HL-60/S4 (cell line): ENCODE data around the gene POFUT1.
"Not testable (repeated sequence)": the region's sequence is repeated elsewhere in the genome, so short reads cannot be mapped to it uniquely, and the experiment has no call there.

Source experiments
- in situ Hi-C: fragments of 300-500 bp; cut with MboI; formaldehyde crosslinking; loops from 2 replicates; pipeline ENCODE4 v1.14.3; 2022; ENCODE audit warnings: low sequenced_read_pairs

POFUT1 gene

DNA sequence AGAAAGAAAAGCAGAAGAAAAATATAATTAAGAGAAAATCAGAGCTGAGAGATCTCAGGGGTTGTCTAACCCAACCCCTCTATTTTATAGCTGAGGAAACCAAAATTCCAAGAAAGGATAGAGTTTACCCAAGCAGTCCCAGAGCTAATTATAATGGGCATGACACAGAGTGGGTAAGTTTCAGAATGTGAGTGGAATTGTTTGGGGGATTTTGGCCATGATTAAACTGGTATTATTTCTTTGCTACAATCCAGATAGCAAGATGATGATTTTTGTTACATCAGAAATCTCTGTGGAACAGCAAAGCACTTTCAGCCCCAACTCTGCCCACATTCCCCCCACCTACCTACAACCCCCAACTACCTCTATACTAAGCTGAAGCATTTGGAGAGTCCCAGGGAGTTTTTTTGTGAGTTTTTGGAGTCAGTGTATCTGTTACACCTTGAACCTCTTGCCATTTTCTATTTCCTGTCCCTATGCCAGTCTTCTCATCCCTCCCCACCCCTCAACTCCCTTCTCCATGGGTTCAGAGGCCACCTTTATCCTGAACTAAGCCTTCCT is 24.7 kb downstream of the POFUT1 start:
- in situ Hi-C loops: no loop called here

GRCh38 chr20:32233286-32233685 is 25.6 kb downstream of the POFUT1 start:
- in situ Hi-C loops: no loop called here

- in situ Hi-C loops: no loop called here
Observed at GRCh38 chr20:32234135-32234808, 26.6 kb downstream of the POFUT1 start.

DNA sequence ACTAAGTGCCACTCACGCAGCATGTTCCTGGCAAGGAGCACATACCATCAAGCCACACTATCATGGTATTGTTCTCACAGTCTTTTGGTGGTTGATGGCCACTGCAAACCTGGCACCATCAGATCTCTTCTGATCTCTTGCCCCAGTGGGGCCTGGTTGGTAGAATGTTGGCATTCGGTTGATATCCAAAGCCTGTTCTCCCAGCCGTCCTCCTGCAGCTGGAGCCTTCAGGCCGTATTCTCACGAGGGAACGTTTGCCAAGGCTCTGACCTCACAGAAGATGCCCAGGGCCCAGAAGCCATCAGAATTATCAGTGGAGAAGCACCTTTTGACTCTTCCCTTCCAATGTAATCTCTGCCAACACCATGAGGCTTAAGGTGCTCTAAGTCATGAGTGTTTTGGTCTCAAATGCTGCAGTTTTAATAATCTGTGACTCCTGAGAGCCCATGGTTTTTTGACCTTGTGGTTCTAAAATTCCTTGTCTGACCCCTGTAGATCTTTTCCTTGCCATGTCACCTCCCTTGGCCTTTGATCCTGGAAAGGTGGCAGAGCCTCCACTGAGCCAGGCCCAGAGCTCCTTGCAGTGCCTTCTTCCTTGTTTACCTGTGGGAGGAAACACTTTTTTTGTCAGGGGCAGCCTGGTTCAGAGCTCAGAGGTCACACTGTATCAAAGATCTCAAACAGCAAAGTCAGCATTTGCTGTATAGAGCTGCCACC is 27.8 kb downstream of the POFUT1 start:
- in situ Hi-C loops: no loop called here

DNA sequence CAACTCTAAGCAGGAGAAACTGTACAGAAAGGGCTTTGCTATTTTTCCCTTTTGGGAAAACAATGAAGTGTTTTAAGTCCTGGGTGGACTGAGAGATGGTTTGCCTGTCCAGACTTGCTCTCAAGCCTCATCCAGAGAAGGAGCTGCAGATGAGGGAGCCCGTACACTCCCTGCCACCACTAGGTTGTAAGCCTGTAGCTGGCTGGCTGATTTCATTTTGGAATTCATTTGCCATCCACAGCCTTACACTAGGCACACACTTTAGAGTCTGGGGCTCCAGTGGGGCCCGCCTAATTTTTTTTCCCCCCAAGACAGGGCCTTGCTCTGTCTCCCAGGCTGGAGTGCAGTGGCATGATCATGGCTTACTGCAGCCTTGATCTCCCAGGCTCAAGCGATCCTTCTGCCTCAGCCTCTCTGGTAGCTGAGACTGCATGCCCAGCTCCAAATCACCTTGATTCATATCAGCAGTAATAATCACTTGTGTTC is 28.4 kb downstream of the POFUT1 start:
- in situ Hi-C loops: no loop called here

DNA sequence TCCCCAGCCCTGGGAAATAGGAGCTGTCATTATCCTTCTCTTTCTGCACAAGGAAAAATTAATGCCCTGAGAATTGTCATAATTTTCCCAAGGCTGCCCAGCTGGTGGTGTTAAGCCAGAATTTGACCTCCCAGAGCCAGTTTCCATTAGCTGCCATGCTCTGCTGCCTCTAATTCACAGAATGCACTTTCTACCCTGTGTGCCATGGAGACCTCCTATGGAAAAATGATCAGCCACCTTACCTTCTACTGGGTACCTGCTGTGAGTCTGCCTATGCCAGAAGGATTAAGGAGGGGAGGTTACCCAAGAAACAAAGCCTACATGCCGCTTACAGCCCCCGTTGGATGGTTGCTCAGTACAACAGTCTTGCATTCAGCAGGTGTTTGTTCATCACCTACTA is 29.1 kb downstream of the POFUT1 start:
- in situ Hi-C loops: no loop called here

DNA sequence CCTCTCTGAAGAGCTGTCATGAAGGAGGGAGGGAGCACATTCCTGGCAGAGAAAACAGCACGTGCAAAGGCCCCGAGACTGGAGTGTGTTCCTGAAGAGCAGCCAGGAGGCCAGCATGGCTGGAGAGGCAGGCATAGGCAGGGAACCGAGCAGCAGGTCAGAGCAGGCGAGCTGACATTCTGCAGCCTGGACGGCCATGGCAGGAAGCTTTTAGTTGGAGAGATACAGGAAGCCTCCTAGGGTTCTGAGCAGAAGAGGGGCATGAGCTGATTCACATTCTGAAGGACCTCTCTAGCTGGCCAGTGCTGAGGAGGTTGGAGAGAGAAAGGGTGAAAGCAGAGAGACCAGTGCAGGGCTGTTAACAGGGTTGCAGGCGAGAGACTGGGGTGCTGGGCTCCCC is 29.7 kb downstream of the POFUT1 start:
- in situ Hi-C loops: no loop called here

DNA sequence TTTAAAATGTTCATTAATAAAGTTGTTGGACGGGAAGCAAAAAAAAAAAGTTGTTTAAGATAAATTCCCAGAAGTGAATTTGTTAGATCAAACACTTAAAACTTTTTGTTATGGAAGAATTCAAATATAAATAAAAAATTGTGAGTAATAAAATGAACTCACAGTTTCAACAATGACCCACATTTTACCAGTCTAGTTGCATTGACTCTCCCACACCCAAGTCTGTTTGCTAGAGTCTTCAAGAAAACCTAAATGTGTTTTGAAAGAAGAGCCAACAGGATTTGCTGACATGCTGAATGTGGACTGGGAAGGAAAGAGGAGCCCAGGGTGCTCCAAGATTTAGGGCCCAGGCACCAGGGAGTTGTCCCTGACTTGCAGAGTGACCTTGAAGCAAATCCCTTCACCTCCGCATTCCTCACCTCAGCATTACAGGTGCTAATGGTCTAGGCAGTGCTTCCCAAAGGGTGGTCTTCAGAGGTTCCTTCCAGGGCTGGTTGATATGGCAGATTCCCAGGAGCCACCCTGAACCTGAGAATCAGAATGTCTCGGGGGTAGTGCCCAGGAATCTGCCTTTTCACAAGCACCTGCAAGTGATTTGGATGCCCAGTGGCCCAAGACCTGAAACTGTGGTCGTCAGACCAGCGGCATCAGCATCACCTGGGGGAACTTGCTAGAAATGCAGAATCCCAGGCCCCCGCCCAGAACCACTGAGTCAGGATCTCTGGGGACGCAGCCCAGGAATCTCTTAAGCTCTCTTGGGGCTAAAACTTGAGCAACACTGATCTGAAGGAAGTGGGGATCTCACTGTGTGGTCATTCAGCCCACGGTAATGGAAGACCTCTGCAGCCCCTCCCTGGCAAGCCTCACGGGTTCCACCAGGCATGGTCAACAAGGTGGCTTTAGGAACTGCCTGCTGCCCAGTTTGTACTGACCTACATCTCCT is 31.1 kb downstream of the POFUT1 start:
- in situ Hi-C loops: no loop called here

DNA sequence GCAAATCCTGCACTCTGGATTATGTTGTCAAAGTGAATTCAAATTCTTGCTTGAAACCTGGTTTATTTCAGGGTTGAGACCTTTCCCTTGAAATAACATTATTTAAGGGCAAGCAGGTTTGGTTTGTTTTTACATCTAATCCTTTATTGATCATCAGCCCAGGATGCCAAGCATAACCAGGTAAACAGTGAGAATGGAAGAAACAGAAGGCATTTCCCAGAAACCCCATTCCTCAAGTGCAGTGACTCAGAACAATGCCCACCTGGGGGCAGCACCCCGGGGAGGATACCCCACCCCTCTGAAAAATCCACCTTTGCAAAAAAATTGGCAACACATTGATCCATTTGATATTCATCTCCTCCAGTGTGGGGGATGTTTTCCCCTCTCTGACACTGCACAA is 32.5 kb downstream of the POFUT1 start:
- in situ Hi-C loops: no loop called here

GRCh38 chr20:32241807-32242206 is 34.1 kb downstream of the POFUT1 start:
- in situ Hi-C loops: no loop called here

DNA sequence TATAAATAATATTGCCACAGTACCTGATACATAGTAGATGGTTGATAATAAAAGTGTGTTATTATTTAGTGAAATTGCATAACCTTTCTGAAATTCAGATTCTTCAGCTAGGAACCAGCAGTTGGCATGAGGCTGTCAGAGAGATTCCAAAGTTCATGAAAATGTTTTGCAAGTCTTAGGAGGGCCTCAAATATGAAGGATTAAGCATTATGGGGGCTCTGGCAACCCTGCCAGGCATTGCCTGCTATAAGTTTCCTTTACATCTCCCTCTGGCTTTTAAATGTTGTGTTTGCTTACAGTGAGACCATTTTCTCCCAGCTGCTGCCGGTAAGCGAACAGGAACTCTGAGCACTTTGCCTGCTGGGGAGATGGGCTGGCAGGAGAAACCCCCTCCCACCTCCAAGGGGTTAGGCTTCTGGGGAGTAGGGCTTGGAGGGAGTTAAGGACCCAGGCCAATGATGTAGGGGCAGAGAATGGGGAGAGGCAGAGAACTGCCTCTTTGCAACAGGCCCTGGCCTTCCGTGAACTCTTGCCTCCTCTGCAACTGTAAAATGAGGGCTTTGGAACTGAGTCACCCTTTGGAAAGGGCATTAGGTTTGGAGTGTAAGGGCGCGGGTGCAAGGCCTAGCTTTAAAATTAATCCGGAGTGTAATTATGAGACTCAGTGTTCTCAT is 36.6 kb downstream of the POFUT1 start:
- in situ Hi-C loops: no loop called here

- in situ Hi-C loops: no loop called here
Observed at GRCh38 chr20:32244959-32245358, 37.3 kb downstream of the POFUT1 start.

- in situ Hi-C loops: not testable (repeated sequence)
Observed at GRCh38 chr20:32246208-32246607, 38.5 kb downstream of the POFUT1 start.

DNA sequence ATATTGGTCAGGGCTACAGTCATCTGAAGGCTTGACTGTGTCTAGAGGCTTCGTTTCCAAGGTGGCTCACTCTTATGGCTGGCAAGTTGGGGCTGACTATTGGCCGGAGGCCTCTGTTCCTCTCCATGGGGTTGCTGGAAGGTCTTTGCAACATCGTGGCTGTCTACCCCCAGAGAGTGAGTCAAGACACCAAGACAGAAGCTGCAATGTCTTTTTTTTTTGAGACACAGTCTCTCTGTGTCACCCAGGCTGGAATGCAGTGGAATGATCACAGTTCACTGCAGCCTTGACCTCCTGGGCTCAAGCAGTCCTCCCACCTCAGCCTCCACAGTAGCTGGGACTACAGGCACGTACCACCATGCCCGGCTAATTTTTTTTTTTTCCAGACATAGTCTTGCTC is 40.4 kb downstream of the POFUT1 start:
- in situ Hi-C loops: no loop called here

- in situ Hi-C loops: no loop called here
Observed at GRCh38 chr20:32249030-32249738, 41.5 kb downstream of the POFUT1 start.

DNA sequence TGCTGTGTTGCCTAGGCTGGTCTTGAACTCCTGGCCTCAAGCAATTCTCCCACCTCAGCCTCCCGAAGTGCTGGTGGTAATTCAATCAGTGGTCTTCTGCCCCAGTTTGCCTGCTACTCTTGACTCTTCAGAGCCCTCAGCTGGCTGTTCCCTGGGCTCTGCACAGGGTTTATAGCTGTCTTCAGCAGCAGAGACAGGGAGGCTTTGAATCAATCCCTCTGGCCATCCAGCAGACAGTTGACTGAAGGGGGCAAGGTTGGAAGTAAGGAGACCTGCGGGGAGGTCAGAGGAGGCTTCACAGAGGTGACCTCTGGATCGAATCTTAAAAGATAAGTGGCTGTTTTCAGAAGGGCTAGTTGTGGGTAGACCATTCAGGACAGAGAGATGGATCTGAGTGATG is 43.8 kb downstream of the POFUT1 start:
- in situ Hi-C loops: no loop called here

DNA sequence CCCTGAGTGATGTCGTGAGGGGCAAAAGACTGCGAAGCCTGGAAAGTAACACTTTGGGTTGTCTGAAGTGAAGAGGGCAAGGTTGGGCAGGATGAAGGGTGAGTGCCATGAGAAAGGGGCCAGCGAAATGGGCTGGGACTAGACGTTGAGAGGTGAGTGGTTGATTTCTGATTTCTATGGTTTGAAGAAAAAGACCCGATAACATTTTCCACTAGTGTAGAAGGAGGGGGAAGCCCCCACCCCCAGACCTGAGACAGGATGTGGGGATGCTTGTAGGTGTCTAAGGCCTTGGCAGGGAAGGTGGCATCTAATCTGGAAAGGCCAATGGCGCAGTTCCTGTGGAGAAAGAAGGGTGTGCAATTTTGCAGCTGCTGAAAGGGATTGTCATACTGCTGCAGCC is 44.5 kb downstream of the POFUT1 start:
- in situ Hi-C loops: no loop called here

- in situ Hi-C loops: not testable (repeated sequence)
Observed at GRCh38 chr20:32260973-32261372, 53.3 kb downstream of the POFUT1 start.

DNA sequence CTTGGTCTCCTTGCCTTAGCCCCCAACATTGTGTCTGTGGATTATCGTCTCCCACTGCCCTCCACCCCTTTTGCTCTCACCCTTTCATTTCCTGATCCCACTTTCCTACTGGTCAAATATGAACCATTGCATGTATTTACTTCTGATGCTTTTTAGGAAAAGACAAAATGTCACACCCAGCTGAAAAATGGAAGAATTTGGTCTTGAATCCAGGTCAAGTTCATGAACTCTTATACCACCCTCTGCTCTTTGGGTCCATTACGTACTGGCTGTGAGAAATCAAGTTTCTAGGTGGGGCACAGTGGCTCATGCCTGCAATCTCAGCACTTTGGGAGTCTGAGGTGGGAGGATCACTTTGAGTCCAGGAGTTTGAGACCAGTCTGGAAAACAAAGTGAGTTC is 54.0 kb downstream of the POFUT1 start:
- in situ Hi-C loops: no loop called here

DNA sequence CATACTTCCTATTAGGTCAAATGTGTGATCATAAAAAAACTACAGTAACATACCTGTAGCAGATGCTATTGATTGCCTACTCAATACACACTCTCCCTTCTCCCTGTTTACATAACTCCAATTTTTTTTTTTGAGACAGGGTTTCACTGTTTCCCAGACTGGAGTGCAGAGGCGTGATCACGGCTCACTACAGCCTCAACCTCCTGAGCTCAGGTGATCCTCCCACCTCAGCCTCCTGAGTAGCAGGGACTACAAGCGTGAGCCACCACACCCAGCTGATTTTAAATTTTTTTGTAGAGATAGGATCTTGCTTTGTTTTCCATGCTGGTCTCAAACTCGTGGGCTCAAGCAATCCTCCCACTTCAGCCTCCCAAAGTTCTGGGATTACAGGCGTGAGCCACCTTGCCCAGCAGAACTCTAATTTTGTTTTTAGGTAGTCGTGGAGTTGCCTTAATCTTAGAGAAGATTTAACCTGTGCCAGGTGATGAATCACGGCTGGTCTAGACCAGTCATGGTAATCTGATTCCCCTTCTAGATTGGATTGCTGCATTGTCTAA is 55.8 kb downstream of the POFUT1 start:
- in situ Hi-C loops: no loop called here
